SU-DHL-6 (cell line): ENCODE measurements around the gene CSTB.

Source experiments
- H2AFZ ChIP-seq: fragments of 200-600 bp; sonication (generic); 2 replicates; pipeline ENCODE4 v1.6.1; 2014; ENCODE audit warnings: low read depth, mild to moderate bottlenecking, moderate library complexity, mixed read lengths, antibody characterized with exemption, low read length; ENCODE audit not compliant: severe bottlenecking
- H3F3A ChIP-seq: fragments of 200-600 bp; shearing (Covaris generic); 2 replicates; pipeline ENCODE4 v1.6.0; 2016; ENCODE audit warnings: antibody characterized with exemption, mild to moderate bottlenecking; ENCODE audit not compliant: insufficient read depth
- H3K27ac ChIP-seq: fragments of 200-600 bp; sonication (generic); 2 replicates; pipeline ENCODE4 v1.5.1; 2016; ENCODE audit warnings: low read depth, mild to moderate bottlenecking, low read length, moderate library complexity, mixed read lengths
- H3K27me3 ChIP-seq: fragments of 200-600 bp; sonication (generic), shearing (Covaris generic); 2 replicates; pipeline ENCODE4 v1.6.0; 2014; ENCODE audit warnings: mild to moderate bottlenecking, low read length
- H3K36me3 ChIP-seq: fragments of 200-600 bp; sonication (generic); 2 replicates; pipeline ENCODE4 v1.6.1; 2014; ENCODE audit warnings: mild to moderate bottlenecking, low read length, mixed read lengths
- H3K4me2 ChIP-seq: fragments of 300-600, 200-600 bp; shearing (Covaris generic), sonication (generic); 2 replicates; pipeline ENCODE4 v1.6.0; 2014; ENCODE audit warnings: low read length, low read depth, mild to moderate bottlenecking; ENCODE audit not compliant: poor library complexity, severe bottlenecking
- H3K4me3 ChIP-seq: fragments of 200-600 bp; sonication (generic); 2 replicates; pipeline ENCODE4 v1.5.1; 2014; ENCODE audit warnings: antibody characterized with exemption, low read length, mild to moderate bottlenecking, mixed read lengths; ENCODE audit not compliant: insufficient read depth, poor library complexity, severe bottlenecking
- H3K79me2 ChIP-seq: fragments of 200-600 bp; sonication (generic); 2 replicates; pipeline ENCODE4 v1.6.1; 2014; ENCODE audit warnings: mild to moderate bottlenecking, low read length, moderate library complexity; ENCODE audit not compliant: insufficient read depth
- H3K9ac ChIP-seq: fragments of 200-600 bp; sonication (generic); 2 replicates; pipeline ENCODE4 v1.7.0; 2014; ENCODE audit warnings: mild to moderate bottlenecking, low read length
- H3K9me2 ChIP-seq: fragments of 200-600 bp; sonication (generic); replicated peaks from 2 replicates; pipeline ENCODE4 v1.6.1; 2014; ENCODE audit warnings: low read length; ENCODE audit not compliant: insufficient read depth
- H3K9me3 ChIP-seq: fragments of 200-600 bp; sonication (generic); 2 replicates; pipeline ENCODE4 v1.6.1; 2014; ENCODE audit warnings: low read length, mixed read lengths; ENCODE audit not compliant: insufficient read depth
- H4K20me1 ChIP-seq: fragments of 200-600 bp; sonication (generic); 2 replicates; pipeline ENCODE4 v1.6.1; 2014; ENCODE audit warnings: low read depth, mild to moderate bottlenecking, antibody characterized with exemption, low read length, moderate library complexity, mixed read lengths
- EZH2phosphoT487 ChIP-seq: fragments of 200-600 bp; sonication (generic), shearing (Covaris generic); conservative IDR thresholded peaks from 2 replicates; pipeline ENCODE4 v1.6.1; 2018; ENCODE audit warnings: mild to moderate bottlenecking, antibody characterized with exemption, low read length, moderate library complexity, mixed read lengths
- TF ChIP-seq, protein P1 (sequence below): fragments of 200-600 bp; sonication (generic); IDR thresholded peaks from one replicate; pipeline ENCODE4 v1.5.1; 2017; ENCODE audit warnings: antibody characterized with exemption, mild to moderate bottlenecking, low read length, moderate library complexity; ENCODE audit not compliant: insufficient read depth, poor library complexity, severe bottlenecking

The CSTB gene

GRCh38 chr21:43733529-43734071 is 42.5 kb downstream of the CSTB start:
- H3K79me2 ChIP-seq: no peaks in the 10 kb centered on the region
- H3K9me2 ChIP-seq: no peaks in the 10 kb centered on the region
- H3F3A ChIP-seq: no peaks in the 10 kb centered on the region
- H3K9me3 ChIP-seq: no peaks in the 10 kb centered on the region
- H3K4me3 ChIP-seq: no peak overlapping the region
- TF ChIP-seq, protein P1, sequence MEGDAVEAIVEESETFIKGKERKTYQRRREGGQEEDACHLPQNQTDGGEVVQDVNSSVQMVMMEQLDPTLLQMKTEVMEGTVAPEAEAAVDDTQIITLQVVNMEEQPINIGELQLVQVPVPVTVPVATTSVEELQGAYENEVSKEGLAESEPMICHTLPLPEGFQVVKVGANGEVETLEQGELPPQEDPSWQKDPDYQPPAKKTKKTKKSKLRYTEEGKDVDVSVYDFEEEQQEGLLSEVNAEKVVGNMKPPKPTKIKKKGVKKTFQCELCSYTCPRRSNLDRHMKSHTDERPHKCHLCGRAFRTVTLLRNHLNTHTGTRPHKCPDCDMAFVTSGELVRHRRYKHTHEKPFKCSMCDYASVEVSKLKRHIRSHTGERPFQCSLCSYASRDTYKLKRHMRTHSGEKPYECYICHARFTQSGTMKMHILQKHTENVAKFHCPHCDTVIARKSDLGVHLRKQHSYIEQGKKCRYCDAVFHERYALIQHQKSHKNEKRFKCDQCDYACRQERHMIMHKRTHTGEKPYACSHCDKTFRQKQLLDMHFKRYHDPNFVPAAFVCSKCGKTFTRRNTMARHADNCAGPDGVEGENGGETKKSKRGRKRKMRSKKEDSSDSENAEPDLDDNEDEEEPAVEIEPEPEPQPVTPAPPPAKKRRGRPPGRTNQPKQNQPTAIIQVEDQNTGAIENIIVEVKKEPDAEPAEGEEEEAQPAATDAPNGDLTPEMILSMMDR: no peak
- no peaks in the 10 kb centered on the region for H3K36me3 ChIP-seq
- no peak overlapping the region for H3K27ac ChIP-seq
- H4K20me1 ChIP-seq: no peaks in the 10 kb centered on the region
- H2AFZ ChIP-seq: no peak overlapping the region
- H3K4me2 ChIP-seq: no peak overlapping the region
- no peak overlapping the region for H3K9ac ChIP-seq
- H3K27me3 ChIP-seq: no peaks in the 10 kb centered on the region

DNA sequence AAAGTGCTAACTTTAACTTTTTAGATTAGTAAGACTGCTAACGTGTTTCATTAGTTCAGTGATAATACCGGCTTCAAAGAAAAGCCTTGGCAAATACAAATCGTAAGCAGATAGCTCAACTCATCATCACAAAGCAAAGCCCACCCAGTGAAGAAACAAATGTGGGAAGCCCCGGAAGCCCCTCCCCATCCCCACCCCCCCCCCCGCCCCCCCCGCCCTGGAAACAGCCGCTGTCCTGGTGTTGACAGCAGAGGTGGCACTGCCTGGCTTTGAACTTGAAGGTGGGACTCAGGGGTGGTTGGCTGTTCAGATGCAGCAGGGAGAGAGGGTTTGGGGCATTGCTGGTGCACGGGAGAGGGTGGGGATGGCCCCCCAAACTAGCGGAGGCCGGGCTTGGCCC is 43.0 kb downstream of the CSTB start:
- H3K9ac ChIP-seq: no peak overlapping the region

DNA sequence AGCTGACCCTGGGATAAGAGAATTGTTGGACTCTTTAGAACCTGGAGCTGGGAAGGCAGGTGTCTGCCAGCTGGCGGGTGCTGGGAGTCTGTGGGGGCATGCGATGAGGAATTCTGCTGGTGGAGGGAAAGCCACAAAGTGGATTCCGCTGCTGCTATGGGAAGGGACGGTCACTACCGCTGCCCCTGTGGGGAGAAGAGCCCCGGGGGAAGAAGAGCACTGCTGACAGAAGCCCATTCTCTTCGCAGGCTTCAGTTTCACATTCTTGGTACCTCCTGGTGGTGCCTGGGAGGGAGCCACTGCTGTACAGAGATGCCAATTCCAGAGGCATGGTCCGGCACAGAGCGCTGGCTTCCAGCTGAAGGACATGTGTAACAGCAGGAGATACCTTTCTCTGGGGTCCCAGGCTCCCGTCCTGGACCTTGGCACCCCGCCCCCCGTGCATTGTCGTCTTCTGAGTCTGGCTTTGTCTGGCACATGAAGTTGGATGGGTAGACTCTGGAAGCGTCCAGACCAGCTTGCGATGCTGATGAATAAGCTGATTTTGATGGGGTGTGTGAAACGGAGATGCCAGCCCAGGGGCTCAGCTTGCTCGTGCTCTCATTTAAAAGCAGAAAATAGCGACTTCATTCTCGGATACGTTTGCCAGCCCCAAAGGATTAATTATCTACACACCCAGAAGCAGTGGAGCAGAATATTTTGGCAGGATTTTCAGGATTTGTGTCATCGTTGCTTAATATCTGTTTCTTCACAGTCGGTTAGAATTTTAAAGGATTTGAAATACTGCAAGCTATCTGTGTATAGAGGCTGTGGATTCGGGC is 44.0 kb downstream of the CSTB start:
- H3K36me3 ChIP-seq: no peaks in the 10 kb centered on the region
- H3K9ac ChIP-seq: no peak overlapping the region

More for the DNA sequence above, 43.0 kb downstream of the CSTB start:
- Histone ChIP-seq H3F3A (no peaks in the 10 kb centered on the region), H3K9me2 (no peaks in the 10 kb centered on the region), H2AFZ (no peak overlapping the region), H3K27ac (no peak overlapping the region), H3K36me3 (no peaks in the 10 kb centered on the region), H3K4me3 (no peak overlapping the region), H3K27me3 (no peaks in the 10 kb centered on the region), H3K4me2 (no peak overlapping the region), H3K9me3 (no peaks in the 10 kb centered on the region), H4K20me1 (no peaks in the 10 kb centered on the region), H3K79me2 (no peaks in the 10 kb centered on the region)
- TF ChIP-seq, protein P1: no peak
- no peak for TF ChIP-seq EZH2phosphoT487

More for the DNA sequence above, 44.0 kb downstream of the CSTB start:
- Histone ChIP-seq H2AFZ (no peak overlapping the region), H3K4me3 (no peak overlapping the region), H3K79me2 (no peaks in the 10 kb centered on the region), H3K9me2 (no peaks in the 10 kb centered on the region), H3K9me3 (no peaks in the 10 kb centered on the region), H3K27me3 (no peaks in the 10 kb centered on the region), H3K27ac (no peak overlapping the region), H4K20me1 (no peaks in the 10 kb centered on the region), H3F3A (no peaks in the 10 kb centered on the region), H3K4me2 (no peak overlapping the region)
- TF ChIP-seq, protein P1: no peak
- no peak for TF ChIP-seq EZH2phosphoT487
